Keratinocyte (primary cell): Measurements from ENCODE around the gene MED26. TPM values are rescaled to one million over a fixed set of nuclear protein-coding genes. Genes with fewer than 3 reads are reported as not detected.

Experiments used
- DNase-seq: peaks from one replicate; pipeline ENCODE4 v3.0.0-alpha.2; 2011; ENCODE audit warnings: low read depth, missing footprints, low spot score
- FAIRE-seq: peaks from 2 replicates; lab custom pipeline; 2011; peaks lifted over from hg19 to GRCh38; lab: Jason Lieb, UNC
- H2AFZ ChIP-seq: 2 replicates; pipeline ENCODE4 v1.6.0; 2012; ENCODE audit warnings: low read length, control low read depth, inconsistent platforms; ENCODE audit not compliant: control insufficient read depth
- H3K27ac ChIP-seq: 2 replicates; pipeline ENCODE4 v1.5.1; 2011; ENCODE audit warnings: low read length; ENCODE audit not compliant: control insufficient read depth, insufficient read depth
- H3K27me3 ChIP-seq: 3 replicates; pipeline ENCODE4 v1.6.0; 2011; ENCODE audit warnings: low read length; ENCODE audit not compliant: control insufficient read depth, insufficient read depth; ENCODE audit errors: extremely low read depth
- H3K36me3 ChIP-seq, 2 experiments: 2 replicates in 1 of 2; 3 replicates in 1 of 2; pipeline ENCODE4 v1.5.1; 2011; ENCODE audit warnings: low read length in 2 of 2, mild to moderate bottlenecking in 1 of 2; ENCODE audit not compliant: control insufficient read depth in 2 of 2, insufficient read depth in 2 of 2; ENCODE audit errors: extremely low read depth in 1 of 2
- H3K4me1 ChIP-seq: 3 replicates; pipeline ENCODE4 v1.5.1; 2011; ENCODE audit warnings: low read length; ENCODE audit not compliant: control insufficient read depth, insufficient read depth; ENCODE audit errors: extremely low read depth
- H3K4me2 ChIP-seq: 3 replicates; pipeline ENCODE4 v1.6.0; 2011; ENCODE audit warnings: low read depth, low read length; ENCODE audit not compliant: control insufficient read depth, insufficient read depth; ENCODE audit errors: extremely low read depth
- H3K4me3 ChIP-seq, 3 experiments: fragments of 200-600 bp in 1 of 3; sonication (generic) in 1 of 3; 2 replicates in 2 of 3; 3 replicates in 1 of 3; pipeline ENCODE4 v1.5.1; 2011 to 2016; ENCODE audit warnings: low read length in 3 of 3, mild to moderate bottlenecking in 3 of 3, control low read depth in 2 of 3, inconsistent platforms in 1 of 3, low read depth in 1 of 3, mixed read lengths in 1 of 3, mixed run types in 1 of 3, moderate library complexity in 1 of 3; ENCODE audit not compliant: control insufficient read depth in 2 of 3, insufficient read depth in 2 of 3; ENCODE audit errors: extremely low read depth in 1 of 3
- H3K79me2 ChIP-seq: 2 replicates; pipeline ENCODE4 v1.6.0; 2012; ENCODE audit warnings: low read length; ENCODE audit not compliant: control insufficient read depth, insufficient read depth
- H3K9ac ChIP-seq: 3 replicates; pipeline ENCODE4 v1.6.0; 2011; ENCODE audit warnings: low read length; ENCODE audit not compliant: control insufficient read depth, insufficient read depth; ENCODE audit errors: extremely low read depth
- H3K9me1 ChIP-seq: 3 replicates; pipeline ENCODE4 v1.6.0; 2011; ENCODE audit warnings: low read length; ENCODE audit not compliant: control insufficient read depth, insufficient read depth; ENCODE audit errors: extremely low read depth
- H3K9me3 ChIP-seq: 2 replicates; pipeline ENCODE4 v1.5.1; 2012; ENCODE audit warnings: low read depth, low read length; ENCODE audit not compliant: control insufficient read depth
- H4K20me1 ChIP-seq: 3 replicates; pipeline ENCODE4 v1.6.0; 2011; ENCODE audit warnings: low read length; ENCODE audit not compliant: control insufficient read depth, insufficient read depth; ENCODE audit errors: extremely low read depth
- CTCF ChIP-seq, 3 experiments: IDR thresholded peaks in 1 of 3; conservative IDR thresholded peaks in 1 of 3; optimal IDR thresholded peaks in 1 of 3; 2 replicates in 2 of 3; 3 replicates in 1 of 3; pipeline versions ENCODE3 to v1.5.1; 2011; ENCODE audit warnings: low read length in 3 of 3, mild to moderate bottlenecking in 3 of 3, moderate library complexity in 2 of 3, control low read depth in 1 of 3, inconsistent platforms in 1 of 3; ENCODE audit not compliant: insufficient read depth in 2 of 3; ENCODE audit errors: extremely low read depth in 1 of 3
- EZH2 ChIP-seq: IDR thresholded peaks from one replicate; pipeline ENCODE4 v1.6.1; 2012; ENCODE audit warnings: inconsistent platforms, mild to moderate bottlenecking, low read length, moderate library complexity
- dilution Hi-C: fragments of 300-500 bp; cut with MboI; formaldehyde crosslinking; loops from one replicate; pipeline ENCODE4 v1.7.0; 2020; ENCODE audit warnings: low sequenced_read_pairs; ENCODE audit not compliant: extremely low pct_ligation_motif_present
- polyA plus RNA-seq, 5 experiments: library from polyadenylated mRNA; depleted of rRNA in 3 of 5; stranded (reverse) in 3 of 5; stranded (forward) in 1 of 5; unstranded in 1 of 5; fragments of >200 nt; gene quantifications; 1 replicate in 1 of 5; 2 replicates in 3 of 5; 3 replicates in 1 of 5; pipeline versions ENCODE4 v1.2.1 to v1.2.3, GENCODE V29; 2011 to 2012; ENCODE audit warnings: missing spikeins in 2 of 5, low read depth in 1 of 5, low replicate concordance in 1 of 5

The MED26 gene
- polyA plus RNA-seq, 1 donor (not counting 4 experiments of a cell fraction or from before 2014, with no cell fraction given): 4.7 TPM

DNA sequence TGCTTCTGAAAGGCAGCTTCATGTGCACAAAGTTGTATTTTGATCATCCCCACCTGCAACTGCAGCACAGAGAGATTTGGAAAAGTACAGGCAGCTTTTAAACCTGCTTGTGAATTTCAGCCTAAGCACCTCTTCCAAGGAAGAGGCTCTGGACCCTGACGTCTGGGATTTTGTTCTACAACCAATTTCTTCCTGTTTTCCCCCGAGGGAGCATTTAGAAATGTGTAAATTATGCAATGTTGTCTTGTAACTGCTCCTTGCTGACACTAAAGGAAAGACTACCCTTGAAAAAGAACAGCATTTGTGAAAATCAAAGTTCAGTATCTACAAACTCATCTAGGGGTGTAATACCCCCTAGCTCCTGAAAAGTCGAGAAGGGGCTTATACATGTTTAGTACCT, 15.4 kb downstream of the MED26 start:
- FAIRE-seq: no peak
- peaks cover 7% of the 10 kb centered on the region for H3K4me1 ChIP-seq
- no peak overlapping the region for H3K4me2 ChIP-seq
- no peaks in the 10 kb centered on the region for H3K27me3 ChIP-seq
- H3K4me3 ChIP-seq: no peak overlapping the region
- no peak overlapping the region for H3K9ac ChIP-seq
- H4K20me1 ChIP-seq: peaks cover 30% of the 10 kb centered on the region
- peaks cover 92% of the 10 kb centered on the region for H3K79me2 ChIP-seq
- no peak overlapping the region for H3K27ac ChIP-seq
- dilution Hi-C loops: no loop called here
- TF ChIP-seq CTCF (optimal IDR thresholded peaks at IDR 0.05 in 1 of 3, IDR thresholded peaks at IDR 0.05 in 1 of 3, conservative IDR thresholded peaks at IDR 0.05 in 1 of 3; ENCODE audit: extremely low read depth in 1 of 3, insufficient read depth in 2 of 3, low read length in 3 of 3) (no peak), EZH2 (no peak)
- H2AFZ ChIP-seq: no peak overlapping the region
- H3K36me3 ChIP-seq: peaks cover 0 to 2% of the 10 kb centered on the region in 2 experiments
- H3K9me1 ChIP-seq: peaks cover 5% of the 10 kb centered on the region
- no peak for DNase-seq
- no peaks in the 10 kb centered on the region for H3K9me3 ChIP-seq

GRCh38 chr19:16611121-16611520, 16.9 kb downstream of the MED26 start:
- DNase-seq: no peak
- peaks cover 17% of the 10 kb centered on the region for H4K20me1 ChIP-seq

More at GRCh38 chr19:16611121-16611520, 16.9 kb downstream of the MED26 start:
- Histone ChIP-seq H3K4me3 (no peak overlapping the region), H3K79me2 (peaks cover 89% of the 10 kb centered on the region), H3K27me3 (no peaks in the 10 kb centered on the region), H3K36me3 (peaks cover 4 to 5% of the 10 kb centered on the region in 2 experiments), H3K9me1 (peaks cover 5% of the 10 kb centered on the region), H3K27ac (no peak overlapping the region), H3K4me2 (no peak overlapping the region), H3K9me3 (no peaks in the 10 kb centered on the region), H3K4me1 (peaks cover 7% of the 10 kb centered on the region), H3K9ac (no peak overlapping the region), H2AFZ (no peak overlapping the region)
- TF ChIP-seq CTCF (optimal IDR thresholded peaks at IDR 0.05 in 1 of 3, IDR thresholded peaks at IDR 0.05 in 1 of 3, conservative IDR thresholded peaks at IDR 0.05 in 1 of 3; ENCODE audit: extremely low read depth in 1 of 3, insufficient read depth in 2 of 3, low read length in 3 of 3) (no peak), EZH2 (no peak)
- dilution Hi-C loops: no loop called here
- FAIRE-seq: no peak
